22Rv1 (cell line): ENCODE results near the gene MTHFD1L.

Experiments
- H3K27ac ChIP-seq: fragments of 450-650 bp; 2 replicates; pipeline ENCODE4 v1.5.1; 2017
- ZFX ChIP-seq: fragments of 450-650 bp; IDR thresholded peaks from 2 replicates; pipeline ENCODE4 v1.6.1; 2017; ENCODE audit warnings: antibody characterized with exemption, borderline replicate concordance
- TF ChIP-seq, protein P1 (sequence below): fragments of 450-650 bp; IDR thresholded peaks from 2 replicates; pipeline ENCODE4 v1.5.1; 2017; ENCODE audit warnings: mild to moderate bottlenecking

MTHFD1L gene

DNA sequence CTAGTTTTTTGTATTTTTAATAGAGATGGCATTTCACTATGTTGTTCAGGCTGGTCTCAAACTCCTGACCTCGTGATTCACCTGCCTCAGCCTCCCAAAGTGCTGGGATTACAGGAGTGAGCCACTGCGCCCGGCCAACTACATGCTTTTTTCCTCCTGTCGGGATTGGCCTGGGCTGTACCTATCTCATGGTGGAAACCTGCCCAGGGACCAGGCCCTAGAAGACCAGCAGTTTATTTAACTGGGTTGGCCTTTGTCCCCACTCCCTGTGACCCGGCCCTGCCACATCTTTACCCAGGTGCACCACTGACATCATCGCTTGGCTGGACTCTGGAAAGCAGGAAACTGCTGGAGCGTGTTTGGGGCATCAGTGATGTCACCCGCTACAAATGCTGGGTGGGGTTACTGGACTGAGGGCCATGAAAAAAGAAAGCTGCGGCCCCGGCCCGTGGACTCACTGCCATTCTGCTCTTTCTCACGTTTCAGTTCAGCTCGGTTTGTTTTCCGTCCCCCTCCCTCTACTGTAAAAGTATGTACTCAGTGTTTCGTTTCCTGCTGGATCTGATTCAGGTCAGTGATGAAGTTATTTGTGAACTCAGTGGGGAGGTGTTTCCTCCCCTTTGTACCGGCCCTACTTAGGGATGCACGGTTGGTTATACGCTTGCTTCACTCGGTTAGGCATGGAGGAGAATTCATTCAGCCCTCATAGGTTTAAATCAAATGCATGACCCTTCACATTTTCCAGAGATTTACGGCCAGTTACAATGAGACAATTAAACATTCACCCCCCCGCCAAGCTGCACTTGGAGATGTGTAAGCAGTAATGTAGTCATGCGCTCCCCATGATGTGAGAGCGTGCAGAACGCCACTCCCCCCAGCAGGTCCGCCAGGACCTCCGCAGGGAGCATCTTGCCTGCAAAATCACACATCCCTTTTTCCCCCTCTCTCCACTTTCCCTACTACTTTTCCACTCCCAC is 179.3 kb downstream of the MTHFD1L start:
- H3K27ac ChIP-seq: peak overlapping the region; percentile 58
- TF ChIP-seq, protein P1, sequence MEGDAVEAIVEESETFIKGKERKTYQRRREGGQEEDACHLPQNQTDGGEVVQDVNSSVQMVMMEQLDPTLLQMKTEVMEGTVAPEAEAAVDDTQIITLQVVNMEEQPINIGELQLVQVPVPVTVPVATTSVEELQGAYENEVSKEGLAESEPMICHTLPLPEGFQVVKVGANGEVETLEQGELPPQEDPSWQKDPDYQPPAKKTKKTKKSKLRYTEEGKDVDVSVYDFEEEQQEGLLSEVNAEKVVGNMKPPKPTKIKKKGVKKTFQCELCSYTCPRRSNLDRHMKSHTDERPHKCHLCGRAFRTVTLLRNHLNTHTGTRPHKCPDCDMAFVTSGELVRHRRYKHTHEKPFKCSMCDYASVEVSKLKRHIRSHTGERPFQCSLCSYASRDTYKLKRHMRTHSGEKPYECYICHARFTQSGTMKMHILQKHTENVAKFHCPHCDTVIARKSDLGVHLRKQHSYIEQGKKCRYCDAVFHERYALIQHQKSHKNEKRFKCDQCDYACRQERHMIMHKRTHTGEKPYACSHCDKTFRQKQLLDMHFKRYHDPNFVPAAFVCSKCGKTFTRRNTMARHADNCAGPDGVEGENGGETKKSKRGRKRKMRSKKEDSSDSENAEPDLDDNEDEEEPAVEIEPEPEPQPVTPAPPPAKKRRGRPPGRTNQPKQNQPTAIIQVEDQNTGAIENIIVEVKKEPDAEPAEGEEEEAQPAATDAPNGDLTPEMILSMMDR: no peak
- no peak for TF ChIP-seq ZFX

DNA sequence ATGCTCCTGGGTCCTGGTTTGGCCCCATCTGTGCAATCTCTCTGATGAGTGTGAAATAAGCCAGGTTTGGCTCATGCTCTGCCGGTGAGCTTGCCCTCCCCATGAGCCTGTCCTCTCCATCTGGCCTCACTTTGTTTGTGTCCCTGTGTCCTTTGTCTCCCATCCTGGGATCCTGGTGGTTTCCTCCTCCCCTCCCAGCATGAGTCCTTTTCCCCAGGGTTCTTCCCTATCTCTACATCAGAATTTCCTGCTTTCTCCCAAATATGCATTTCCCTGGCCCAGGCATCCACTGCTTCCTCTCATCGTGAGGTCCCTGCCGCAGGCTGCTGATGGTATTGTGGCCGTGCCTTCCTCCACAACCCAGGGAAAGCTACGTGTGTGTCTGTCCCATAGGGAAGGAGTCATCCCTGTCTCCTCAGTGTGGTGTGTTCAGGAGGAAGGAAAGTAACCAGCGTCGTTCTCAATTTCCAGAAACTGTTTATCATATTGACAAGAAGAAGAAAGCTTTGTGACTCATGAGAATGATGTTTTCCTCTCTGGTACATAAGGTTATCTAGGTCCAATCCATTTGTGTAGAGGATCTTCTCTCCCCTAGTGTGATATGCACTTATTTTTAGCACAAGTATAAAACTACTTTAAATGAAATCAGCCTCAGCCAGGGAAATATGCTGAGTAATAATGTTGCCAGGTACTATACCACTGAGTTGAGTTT is 180.2 kb downstream of the MTHFD1L start:
- peak overlapping the region; percentile 58 for H3K27ac ChIP-seq

DNA sequence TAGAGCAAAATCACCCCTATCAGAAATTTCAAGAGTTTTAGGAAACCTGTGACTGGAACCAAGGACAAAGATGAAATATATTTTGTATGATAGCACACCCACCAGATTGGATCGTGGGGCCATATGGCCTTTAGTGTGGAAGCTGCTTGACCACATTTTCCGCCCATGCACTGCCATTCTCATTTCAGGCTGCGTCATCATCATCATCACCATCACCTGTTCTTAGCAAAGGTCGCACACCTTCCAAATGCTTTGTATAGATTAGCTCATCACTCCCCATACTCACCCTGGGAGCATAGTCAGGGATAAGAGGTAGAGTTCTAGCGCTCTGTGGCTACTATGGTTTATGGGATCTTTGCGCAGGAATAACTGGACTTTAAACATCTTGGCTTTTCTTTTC is 185.7 kb downstream of the MTHFD1L start:
- no peak for TF ChIP-seq ZFX
- TF ChIP-seq, protein P1: no peak
- H3K27ac ChIP-seq: no peak overlapping the region

DNA sequence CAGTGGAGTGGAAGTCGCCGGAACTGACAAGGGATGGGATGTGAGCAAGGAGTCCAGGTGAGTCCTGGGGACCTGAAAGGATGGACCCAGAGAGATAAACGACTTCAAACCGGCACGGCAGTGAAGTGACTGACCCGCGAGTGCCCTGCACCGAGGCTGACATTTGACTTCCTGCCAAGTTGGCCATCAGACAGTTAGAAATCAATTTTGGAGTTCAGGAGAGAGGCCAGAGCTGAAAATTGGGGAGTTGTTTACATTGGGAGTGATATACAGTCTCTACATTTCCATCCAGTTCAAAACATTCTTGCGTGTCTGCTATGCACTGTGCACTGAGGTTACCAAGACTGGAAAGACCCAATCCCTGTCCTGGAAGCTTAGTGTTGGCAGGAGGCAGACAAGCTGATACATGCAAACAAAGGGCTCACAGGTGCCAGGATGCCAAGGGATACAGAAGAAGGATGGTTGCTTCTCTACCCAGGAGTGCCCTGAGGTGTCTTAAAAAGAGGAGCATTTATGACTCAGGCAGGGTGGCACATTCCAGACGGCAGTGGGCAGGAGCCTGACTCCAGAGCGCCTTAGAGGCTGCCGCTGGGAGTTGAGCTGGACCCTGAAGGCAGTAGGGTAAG is 186.6 kb downstream of the MTHFD1L start:
- no peak overlapping the region for H3K27ac ChIP-seq
- TF ChIP-seq, protein P1: no peak
- TF ChIP-seq ZFX: no peak

DNA sequence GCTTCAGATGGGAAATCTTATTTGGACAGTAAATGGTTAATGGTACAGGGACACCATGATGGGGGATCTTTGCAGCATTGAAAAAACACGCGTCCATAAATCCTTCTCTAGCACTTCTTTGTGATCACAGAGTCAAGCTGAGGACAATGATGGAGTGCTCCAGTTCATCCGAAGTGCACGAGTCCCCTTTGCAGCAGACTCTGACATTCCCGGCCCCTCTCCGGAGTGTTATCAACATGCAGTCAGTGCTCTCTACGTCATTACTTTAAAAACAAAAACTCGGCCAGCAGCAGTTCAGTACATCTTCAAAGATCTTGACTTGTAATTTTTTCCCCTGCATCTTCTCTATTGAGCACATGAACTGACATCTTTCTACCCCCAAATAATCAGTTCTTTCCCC is 188.8 kb downstream of the MTHFD1L start:
- TF ChIP-seq, protein P1: no peak
- TF ChIP-seq ZFX: no peak
- H3K27ac ChIP-seq: no peak overlapping the region

DNA sequence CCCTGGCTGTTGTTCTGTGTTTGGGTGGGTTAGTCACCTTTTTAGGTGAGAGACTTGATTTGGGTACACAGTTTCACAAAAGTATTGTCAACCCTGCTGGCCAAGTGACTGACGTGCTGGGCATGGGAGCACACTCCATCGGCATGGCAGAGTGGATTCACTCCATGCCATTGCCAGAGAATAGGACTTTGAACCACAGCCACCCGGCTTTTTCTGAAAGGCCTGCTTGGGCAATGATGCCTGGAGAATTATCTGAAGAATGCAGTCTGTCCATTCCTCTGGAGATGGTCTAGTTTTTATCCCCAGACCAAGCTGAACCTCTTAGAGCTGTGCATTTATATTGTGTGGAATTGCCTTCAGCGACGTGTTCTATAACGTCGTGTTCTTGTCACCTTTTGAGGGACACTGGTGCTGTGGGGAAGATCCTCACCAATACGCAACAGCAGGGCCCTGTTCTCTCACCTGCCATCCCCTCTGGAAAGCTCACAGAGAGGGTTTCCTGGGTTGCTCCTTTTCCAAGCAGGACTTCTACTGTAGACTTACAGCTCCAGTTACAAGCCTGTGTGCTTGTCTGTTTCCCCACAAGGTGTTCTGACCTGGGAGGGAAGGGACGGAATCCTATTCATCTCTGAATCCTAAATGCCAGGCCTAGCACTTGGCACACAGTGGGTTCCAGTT is 190.9 kb downstream of the MTHFD1L start:
- no peak for TF ChIP-seq ZFX
- TF ChIP-seq, protein P1: no peak
- H3K27ac ChIP-seq: no peak overlapping the region

DNA sequence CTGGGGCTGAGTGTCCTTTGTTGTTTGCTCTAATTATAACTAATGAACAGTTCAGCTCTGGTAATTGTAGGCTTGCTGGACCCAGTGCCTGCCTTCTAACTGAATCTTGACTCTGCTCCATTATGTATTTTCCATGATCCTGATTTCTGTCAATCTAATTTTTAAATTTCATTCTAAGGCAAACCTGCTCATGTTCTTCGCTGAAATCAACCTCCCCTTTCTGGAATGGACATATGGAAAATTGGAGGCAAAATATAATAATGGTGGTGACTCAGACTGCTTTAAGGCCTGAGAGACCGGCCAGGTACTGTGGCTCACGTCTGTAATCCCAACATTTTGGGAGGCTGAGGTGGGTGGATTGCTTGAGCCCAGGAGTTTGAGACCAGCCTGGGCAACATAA is 191.6 kb downstream of the MTHFD1L start:
- TF ChIP-seq, protein P1: no peak
- no peak for TF ChIP-seq ZFX
- no peak overlapping the region for H3K27ac ChIP-seq
